Esophagus squamous epithelium (tissue), 4 donors: ENCODE data around the gene ANAPC15.

Source experiments
- POLR2A ChIP-seq, 4 donors: fragments of 450-650 bp; IDR thresholded peaks; one replicate each; pipeline ENCODE4 v1.6.1; 2017; ENCODE audit warnings: antibody characterized with exemption in 4 of 4, mild to moderate bottlenecking in 4 of 4, moderate library complexity in 3 of 4
- TF ChIP-seq, protein P1 (sequence below), 6 experiments: fragments of 450-650 bp in 4 of 6; fragments of 200-600 bp in 2 of 6; sonication (generic) in 2 of 6; IDR thresholded peaks; one replicate each; pipeline ENCODE4 v1.5.1; 2016 to 2019; ENCODE audit warnings: antibody characterized with exemption in 6 of 6, mild to moderate bottlenecking in 4 of 6, moderate library complexity in 4 of 6

GRCh38 chr11:72144807-72145565 is 32.5 kb upstream of the ANAPC15 start:
- TF ChIP-seq, protein P1, sequence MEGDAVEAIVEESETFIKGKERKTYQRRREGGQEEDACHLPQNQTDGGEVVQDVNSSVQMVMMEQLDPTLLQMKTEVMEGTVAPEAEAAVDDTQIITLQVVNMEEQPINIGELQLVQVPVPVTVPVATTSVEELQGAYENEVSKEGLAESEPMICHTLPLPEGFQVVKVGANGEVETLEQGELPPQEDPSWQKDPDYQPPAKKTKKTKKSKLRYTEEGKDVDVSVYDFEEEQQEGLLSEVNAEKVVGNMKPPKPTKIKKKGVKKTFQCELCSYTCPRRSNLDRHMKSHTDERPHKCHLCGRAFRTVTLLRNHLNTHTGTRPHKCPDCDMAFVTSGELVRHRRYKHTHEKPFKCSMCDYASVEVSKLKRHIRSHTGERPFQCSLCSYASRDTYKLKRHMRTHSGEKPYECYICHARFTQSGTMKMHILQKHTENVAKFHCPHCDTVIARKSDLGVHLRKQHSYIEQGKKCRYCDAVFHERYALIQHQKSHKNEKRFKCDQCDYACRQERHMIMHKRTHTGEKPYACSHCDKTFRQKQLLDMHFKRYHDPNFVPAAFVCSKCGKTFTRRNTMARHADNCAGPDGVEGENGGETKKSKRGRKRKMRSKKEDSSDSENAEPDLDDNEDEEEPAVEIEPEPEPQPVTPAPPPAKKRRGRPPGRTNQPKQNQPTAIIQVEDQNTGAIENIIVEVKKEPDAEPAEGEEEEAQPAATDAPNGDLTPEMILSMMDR (IDR thresholded peaks at IDR 0.05): no peak
- no peak for TF ChIP-seq POLR2A (IDR thresholded peaks at IDR 0.05)
